A673 (cell line): Measurements from ENCODE around the gene PROK2. TPM values are rescaled to one million over a fixed set of nuclear protein-coding genes. Genes with fewer than 3 reads are reported as not detected.

Source experiments
- BruUV-seq: library from RNA; stranded (reverse); fragments of 400-500 nt; replicated peaks from 2 replicates; lab custom pipeline; 2021; lab: Mats Ljungman, UMichigan
- CTCF ChIA-PET: fragments of 300-600 bp; sonication (Branson Sonifier 250); formaldehyde crosslinking; loops from one replicate; lab custom pipeline; 2022; ENCODE audit warnings: antibody characterized with exemption; lab: Charles Lee
- POLR2A ChIA-PET: fragments of 300-600 bp; sonication (Branson Sonifier 250); formaldehyde crosslinking; loops from one replicate; lab custom pipeline; 2022; ENCODE audit warnings: antibody characterized with exemption; ENCODE audit not compliant: low non-redundant PET; lab: Charles Lee
- DNase-seq: peaks from one replicate; pipeline ENCODE4 v3.0.0-alpha.2; 2015; ENCODE audit warnings: low spot score
- H3K27ac ChIP-seq: fragments of 200-600 bp; sonication (generic); 2 replicates; pipeline ENCODE4 v1.5.1; 2016; ENCODE audit warnings: mixed run types, low read depth, mild to moderate bottlenecking, mixed read lengths, antibody characterized with exemption, low read length; ENCODE audit not compliant: poor library complexity, severe bottlenecking
- H3K27me3 ChIP-seq: fragments of 200-600 bp; sonication (generic); replicated peaks from 2 replicates; pipeline ENCODE4 v1.6.1; 2017; ENCODE audit warnings: mixed run types, low read depth, mild to moderate bottlenecking, mixed read lengths, antibody characterized with exemption, low read length; ENCODE audit not compliant: insufficient read depth, poor library complexity
- H3K36me3 ChIP-seq: fragments of 200-600 bp; sonication (generic); 2 replicates; pipeline ENCODE4 v1.6.1; 2016; ENCODE audit warnings: mixed run types, mild to moderate bottlenecking, mixed read lengths, antibody characterized with exemption, low read length; ENCODE audit not compliant: insufficient read depth, poor library complexity, severe bottlenecking
- H3K4me1 ChIP-seq: fragments of 200-600 bp; sonication (generic); 2 replicates; pipeline ENCODE4 v1.6.1; 2017; ENCODE audit warnings: mixed run types, mild to moderate bottlenecking, mixed read lengths, antibody characterized with exemption, low read length; ENCODE audit not compliant: insufficient read depth, poor library complexity, severe bottlenecking
- H3K4me3 ChIP-seq: fragments of 200-600 bp; sonication (generic); 2 replicates; pipeline ENCODE4 v1.5.1; 2016; ENCODE audit warnings: low read depth, mixed run types, mild to moderate bottlenecking, mixed read lengths, low read length; ENCODE audit not compliant: poor library complexity, severe bottlenecking
- H3K9me3 ChIP-seq: fragments of 200-600 bp; sonication (generic); 2 replicates; pipeline ENCODE4 v1.6.1; 2016; ENCODE audit warnings: mixed run types, low read depth, mild to moderate bottlenecking, mixed read lengths, antibody characterized with exemption, low read length; ENCODE audit not compliant: poor library complexity, severe bottlenecking
- EZH2 ChIP-seq: fragments of 200-600 bp; sonication (generic); IDR thresholded peaks from 2 replicates; pipeline ENCODE4 v1.6.1; 2017; ENCODE audit warnings: borderline replicate concordance, low read depth, mild to moderate bottlenecking, mixed read lengths, antibody characterized with exemption, low read length; ENCODE audit not compliant: poor library complexity, severe bottlenecking
- intact Hi-C: fragments of 100-400 bp; cut with micrococcal nuclease; formaldehyde crosslinking; loops from one replicate; pipeline ENCODE4 v1.10.0; 2022; ENCODE audit not compliant: unreplicated experiment
- total RNA-seq: library from RNA; stranded (reverse); gene quantifications from 2 replicates; pipeline ENCODE4 v1.2.3, GENCODE V29; 2021
- TF ChIP-seq, protein P1 (sequence below): fragments of 300-800, 200-600 bp; sonication (generic); conservative IDR thresholded peaks from 2 replicates; pipeline ENCODE4 v1.5.1; 2017; ENCODE audit warnings: low read depth, mild to moderate bottlenecking, antibody characterized with exemption, low read length, moderate library complexity, mixed read lengths

The PROK2 gene
- total RNA-seq, 1 experiment from 2014 or later: 1.6 TPM

DNA sequence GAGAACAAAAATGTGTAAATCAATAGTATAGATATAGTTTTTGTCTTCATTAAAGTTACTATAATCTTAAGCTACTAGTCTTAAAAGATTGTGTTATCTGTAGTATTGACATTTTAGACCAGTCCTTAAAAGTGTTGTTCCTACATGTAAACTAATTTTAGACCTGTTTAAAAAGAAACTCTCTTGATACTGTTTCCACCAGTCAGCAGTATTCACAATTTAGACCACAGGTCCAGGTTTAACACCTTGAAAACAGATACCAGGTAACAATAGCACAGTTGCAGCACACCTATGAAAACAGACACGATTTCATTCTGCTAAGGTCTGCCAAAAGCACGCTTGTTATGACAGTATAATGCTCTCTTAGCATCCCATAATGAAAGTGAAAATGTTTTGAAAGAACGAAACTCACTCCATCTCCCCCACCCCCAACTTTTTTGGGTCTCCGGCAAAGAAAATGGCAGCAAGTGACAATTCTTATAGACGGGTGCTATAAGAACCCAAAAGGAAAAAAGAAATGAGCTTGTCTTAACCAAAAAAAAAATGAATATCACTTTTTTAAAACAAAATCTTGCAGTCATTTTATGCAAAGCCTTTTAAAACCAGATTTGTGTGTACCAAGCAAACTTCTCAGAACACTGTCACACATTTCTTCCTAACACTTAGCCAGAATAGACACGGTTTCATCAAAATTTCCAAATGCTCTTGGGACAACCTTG, 61.3 kb downstream of the PROK2 start:
- no peak for TF ChIP-seq EZH2
- POLR2A ChIA-PET: no interaction called here
- intact Hi-C loops: loop anchor here (10.0 kb wide), 2 partner anchors 1101 to 1361 kb away; no protein-coding TSS in a partner anchor

DNA sequence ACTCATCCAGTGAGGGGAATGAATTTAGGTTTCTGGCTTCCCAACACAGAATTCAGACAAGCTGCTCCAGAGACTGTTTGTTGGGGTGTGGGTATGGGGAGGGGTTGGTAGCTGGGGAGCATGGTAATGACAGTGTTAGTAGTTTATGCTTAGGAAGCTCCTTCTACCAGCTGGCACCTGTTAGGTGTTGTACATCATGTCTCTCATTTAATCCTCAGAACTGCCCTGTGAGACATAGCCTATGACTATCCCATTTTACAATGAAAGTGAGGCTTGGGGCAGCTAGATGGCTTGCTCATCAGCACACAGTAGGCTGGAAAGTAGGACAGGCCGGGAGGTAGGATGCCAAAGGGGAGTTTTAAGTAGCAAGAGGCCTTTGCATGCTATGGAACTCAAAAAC, 62.3 kb downstream of the PROK2 start:
- no peak for DNase-seq
- Histone ChIP-seq H3K9me3 (no peaks in the 10 kb centered on the region), H3K4me1 (no peaks in the 10 kb centered on the region), H3K27ac (no peak overlapping the region), H3K4me3 (no peak overlapping the region), H3K27me3 (no peaks in the 10 kb centered on the region), H3K36me3 (no peaks in the 10 kb centered on the region)
- CTCF ChIA-PET: no interaction called here
- POLR2A ChIA-PET: no interaction called here
- TF ChIP-seq EZH2: no peak
- TF ChIP-seq, protein P1, sequence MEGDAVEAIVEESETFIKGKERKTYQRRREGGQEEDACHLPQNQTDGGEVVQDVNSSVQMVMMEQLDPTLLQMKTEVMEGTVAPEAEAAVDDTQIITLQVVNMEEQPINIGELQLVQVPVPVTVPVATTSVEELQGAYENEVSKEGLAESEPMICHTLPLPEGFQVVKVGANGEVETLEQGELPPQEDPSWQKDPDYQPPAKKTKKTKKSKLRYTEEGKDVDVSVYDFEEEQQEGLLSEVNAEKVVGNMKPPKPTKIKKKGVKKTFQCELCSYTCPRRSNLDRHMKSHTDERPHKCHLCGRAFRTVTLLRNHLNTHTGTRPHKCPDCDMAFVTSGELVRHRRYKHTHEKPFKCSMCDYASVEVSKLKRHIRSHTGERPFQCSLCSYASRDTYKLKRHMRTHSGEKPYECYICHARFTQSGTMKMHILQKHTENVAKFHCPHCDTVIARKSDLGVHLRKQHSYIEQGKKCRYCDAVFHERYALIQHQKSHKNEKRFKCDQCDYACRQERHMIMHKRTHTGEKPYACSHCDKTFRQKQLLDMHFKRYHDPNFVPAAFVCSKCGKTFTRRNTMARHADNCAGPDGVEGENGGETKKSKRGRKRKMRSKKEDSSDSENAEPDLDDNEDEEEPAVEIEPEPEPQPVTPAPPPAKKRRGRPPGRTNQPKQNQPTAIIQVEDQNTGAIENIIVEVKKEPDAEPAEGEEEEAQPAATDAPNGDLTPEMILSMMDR: no peak
- intact Hi-C loops: loop anchor here (10.0 kb wide), 2 partner anchors 1102 to 1362 kb away; no protein-coding TSS in a partner anchor
- BruUV-seq: no TSS peak

More for the DNA sequence above, 61.3 kb downstream of the PROK2 start:
- CTCF ChIA-PET: no interaction called here
- Histone ChIP-seq H3K4me1 (no peaks in the 10 kb centered on the region), H3K4me3 (peak overlapping the region; percentile 54), H3K36me3 (no peaks in the 10 kb centered on the region), H3K27me3 (no peaks in the 10 kb centered on the region), H3K27ac (no peak overlapping the region), H3K9me3 (no peaks in the 10 kb centered on the region)
- no TSS peak for BruUV-seq
- DNase-seq: no peak

Other genes starting within 250 kb of the PROK2 start
- gene FOXP1, start 201.4 kb downstream of the PROK2 start, total RNA-seq: 52.2 and 58.4 TPM in 2 replicates
- gene EIF4E3, start 59.7 kb downstream of the PROK2 start, total RNA-seq: 3.1 and 4.6 TPM in 2 replicates
- gene GPR27, start 31.3 kb downstream of the PROK2 start, total RNA-seq: 6.4 and 8.1 TPM in 2 replicates